HG03066 (cell line): ENCODE measurements around the gene TCEAL6.
A peak's percentile ranks its signal among the peaks of the same experiment; 100 is the strongest.
"Not testable (repeated sequence)": the region's sequence is repeated elsewhere in the genome, so short reads cannot be mapped to it uniquely, and the experiment has no call there.

Source experiments
- ATAC-seq: cut with Tn5 transposase; IDR thresholded peaks from one replicate; pipeline ENCODE4 v1.9.1; 2021; ENCODE audit warnings: low read depth; ENCODE audit not compliant: unreplicated experiment

Gene TCEAL6

DNA sequence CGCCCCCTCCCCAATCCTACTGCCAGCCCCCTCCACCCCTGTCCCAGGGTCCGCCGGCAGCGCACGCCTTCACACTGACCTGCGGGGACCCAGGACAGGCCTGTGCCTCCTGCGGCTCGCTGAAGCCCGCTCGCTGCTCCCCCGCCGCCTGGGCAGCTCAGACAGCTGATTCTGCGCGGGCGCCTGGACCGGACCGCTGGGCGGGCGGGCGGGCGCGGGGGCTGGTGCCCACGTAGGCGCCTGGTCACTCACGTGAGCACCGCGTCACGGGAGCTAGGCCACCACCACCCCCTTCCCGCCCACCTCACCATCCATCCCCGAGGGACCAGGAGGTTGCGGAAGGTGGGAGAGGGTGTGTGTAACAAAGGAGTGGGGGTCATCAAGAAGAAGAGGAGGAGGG is at the start of gene TCEAL6:
Gene TCEAL6, minus strand, starts transcription at position 208 of the 400 bp plus-strand sequence.
- ATAC-seq: not testable (repeated sequence)

DNA sequence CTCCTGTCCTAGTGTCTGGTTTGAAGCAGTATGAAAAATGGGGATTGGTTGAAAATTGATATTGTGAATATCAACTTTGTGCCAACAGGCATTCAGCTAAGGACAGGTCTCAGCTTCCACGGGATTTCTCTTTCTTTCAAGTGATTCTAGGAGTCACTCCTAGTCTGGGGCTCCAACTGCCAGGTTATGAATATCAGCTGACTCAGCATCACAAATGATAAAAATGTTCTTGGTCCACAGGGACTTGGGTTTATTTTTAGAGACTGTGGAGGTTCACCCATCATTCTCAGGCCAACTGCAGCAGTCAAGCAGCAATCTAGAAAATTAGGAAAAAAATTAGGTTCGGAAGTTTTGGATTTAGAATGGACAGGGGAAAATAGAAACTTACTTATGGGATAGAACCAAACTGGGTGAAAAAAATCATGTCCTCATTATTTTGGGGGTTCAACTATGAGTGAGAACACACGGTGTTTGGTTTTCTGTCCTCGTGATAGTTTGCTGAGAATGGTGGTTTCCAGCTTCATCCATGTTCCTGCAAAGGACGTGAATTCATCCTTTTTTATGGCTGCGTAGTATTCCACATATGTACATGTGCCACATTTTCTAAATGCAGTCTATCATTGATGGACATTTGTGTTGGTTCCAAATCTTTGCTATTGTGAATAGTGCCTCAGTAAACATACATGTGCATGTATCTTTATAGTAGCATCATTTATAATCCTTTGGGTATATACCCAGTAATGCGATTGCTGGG is 43.9 kb upstream of the TCEAL6 start:
- no peak for ATAC-seq

DNA sequence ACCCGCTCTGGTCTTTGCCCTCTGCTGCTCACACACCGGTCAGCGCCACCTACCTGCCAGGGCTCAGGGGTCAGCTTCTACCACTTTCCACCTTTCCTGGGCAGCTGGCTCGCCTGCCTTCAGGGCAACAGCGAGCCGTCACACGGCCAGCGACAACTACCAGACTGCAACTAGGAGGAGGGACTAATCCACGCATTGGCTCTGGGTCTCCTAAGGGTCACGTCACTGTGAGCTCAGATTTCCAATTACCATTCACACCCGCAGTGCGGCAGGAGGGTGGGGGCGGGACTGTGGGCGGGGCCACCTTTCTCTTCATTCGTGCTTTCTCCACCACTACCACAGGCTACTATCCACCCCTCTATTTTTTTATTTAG is 13.5 kb upstream of the TCEAL6 start, which contains the start of gene BEX5:
Gene BEX5, minus strand, starts transcription at position 172 of the 374 bp plus-strand sequence. CDS start 1,712 bp downstream, outside the sequence.
- peak; percentile 96 for ATAC-seq

DNA sequence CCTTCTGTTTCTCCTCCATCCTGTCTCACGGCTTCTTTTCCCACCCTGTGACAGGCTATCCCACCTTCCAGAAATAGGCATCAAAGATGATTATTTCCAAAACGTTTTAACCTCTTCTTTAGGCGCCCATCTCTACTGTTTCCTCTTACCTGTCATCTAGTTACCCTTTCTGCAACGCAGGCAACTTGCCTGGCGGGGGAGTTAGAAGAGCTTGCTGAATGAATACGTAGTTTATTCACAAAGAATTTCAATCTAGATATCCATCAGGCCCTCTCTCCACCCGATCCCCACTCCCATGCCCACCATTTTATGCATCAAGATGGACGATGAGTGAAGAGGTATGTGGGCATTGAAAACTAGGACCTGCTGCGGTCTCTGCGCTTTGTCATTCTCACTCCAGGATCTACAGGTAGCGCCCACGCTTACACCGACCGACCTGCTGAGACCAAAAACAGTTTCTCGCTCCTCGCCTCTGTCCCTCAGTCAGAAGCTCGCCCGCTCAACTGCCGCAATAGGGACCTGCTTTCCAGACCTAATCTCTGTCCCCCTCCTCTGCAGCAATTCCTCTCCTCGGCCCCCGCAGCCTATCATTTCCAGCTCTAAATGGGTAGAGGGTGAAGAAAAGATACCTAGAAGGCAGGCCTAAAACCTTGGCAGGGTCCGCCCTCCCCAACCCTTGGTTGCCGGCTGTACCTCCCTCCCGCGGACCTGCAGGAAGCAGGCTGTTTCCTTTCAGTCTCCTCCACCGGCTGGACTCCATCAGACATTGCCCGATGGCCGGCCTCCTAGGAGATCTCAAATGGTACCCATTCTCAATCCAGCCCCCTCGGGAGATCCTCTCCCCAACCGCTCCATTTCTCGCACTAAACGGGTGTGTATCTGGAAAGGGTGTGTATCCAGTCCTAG is 12.9 kb upstream of the TCEAL6 start:
- ATAC-seq: peak; percentile 33

DNA sequence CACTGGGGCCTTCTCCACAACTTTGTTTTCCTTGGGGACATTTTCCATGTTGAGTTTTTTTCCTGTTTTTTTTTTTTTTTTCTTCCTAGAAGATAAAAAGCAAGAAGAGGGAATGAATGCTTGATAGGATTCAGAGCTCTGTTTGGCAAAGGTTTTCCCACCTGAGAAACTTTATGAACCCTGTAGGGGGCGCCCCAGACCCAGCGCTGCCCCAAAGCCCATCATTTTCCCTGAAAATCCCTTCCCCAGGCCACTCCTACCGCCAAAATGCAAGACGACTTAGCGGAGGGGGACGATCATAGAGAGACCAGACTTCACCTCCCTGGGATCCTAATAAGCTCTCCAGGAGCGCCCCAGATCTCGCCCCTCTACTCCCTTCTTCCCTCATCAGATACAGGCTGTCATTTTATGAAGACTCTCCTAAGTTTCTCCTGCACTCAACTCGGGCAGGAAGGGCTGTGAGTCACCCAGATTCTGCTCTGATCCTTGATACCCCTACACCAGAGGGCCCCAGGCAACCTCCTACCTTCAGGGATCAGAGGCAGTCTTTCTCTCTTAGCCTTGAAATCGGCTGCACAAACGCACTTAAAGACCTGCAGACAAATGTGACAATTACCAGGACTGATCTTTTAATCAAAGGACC is 12.1 kb upstream of the TCEAL6 start:
- no peak for ATAC-seq

DNA sequence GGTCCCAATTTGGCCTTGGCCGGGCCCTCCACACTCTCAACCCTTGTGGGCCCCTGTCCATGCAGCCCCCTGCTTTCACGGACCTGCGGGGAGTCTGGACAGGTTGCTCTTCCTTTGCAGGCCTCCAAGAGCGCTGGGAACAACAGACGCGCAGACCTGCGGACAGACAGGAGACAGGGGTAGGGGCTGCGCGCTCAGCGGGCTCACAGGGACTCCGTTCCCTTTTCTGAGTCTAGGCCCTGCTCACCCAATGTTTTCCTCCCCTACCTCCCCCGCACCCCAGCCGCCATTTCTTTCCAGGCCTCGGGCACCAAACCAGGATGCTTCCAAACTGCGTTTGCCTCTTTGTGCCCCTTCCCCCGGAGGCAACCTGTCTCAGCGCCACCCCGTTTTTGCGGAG is 650 bp downstream of the TCEAL6 start:
- ATAC-seq: not testable (repeated sequence)

DNA sequence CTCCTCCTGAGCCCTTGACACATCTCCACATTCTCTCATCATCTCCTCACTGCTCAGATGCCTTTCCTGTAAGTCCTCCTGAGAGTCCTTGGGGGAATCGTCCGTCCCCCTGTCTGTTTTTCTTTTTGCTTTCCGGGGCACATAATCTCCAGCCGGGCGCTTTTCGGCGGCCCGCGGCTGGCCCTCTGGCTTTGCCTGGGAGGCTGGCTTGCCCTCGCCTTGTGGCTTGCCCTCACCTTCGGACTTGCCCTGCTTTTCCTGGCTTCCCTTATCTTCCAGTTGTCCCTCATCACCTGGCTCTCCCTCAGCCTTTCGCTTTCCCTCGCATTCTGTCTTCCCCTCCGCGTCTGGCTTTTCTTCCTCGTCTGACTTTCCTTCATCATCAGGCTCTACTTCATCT is 1.4 kb downstream of the TCEAL6 start:
- not testable (repeated sequence) for ATAC-seq

DNA sequence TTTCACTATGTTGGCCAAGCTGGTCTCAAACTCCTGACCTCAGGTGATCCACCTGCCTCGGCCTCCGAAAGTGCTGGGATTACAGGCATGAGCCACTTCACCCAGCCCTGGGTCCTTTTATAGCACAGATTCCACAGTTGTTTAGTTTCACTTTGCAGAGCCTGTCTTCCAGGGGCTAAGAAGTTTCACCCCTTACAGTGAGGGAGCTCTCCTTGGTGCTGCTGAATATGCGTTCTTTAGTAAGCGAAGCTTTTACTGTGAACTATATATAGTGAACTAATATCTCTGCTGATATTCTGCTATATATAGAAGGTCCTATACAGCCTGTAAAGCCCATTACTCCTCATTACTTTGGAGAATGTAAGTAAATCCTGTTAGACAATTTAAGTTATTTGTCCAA is 4.2 kb downstream of the TCEAL6 start:
- ATAC-seq: no peak

DNA sequence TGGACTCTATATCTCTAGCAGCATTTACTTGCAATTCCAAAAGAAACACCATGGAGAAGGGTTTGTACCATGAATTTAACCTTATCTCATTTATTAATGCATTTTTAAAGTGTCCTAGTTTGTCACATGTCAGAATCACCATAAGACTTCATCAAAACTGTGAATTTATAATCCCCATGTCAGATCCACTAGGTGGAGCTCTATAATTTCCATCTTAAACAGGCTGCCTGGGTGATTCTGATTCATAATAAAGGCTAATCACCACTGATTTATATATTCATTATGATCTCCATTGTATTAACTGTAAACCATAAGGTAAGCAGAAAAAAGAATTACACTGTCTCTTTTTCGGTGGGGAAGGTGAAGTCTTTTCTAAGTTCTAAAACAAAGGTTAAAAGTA is 12.8 kb downstream of the TCEAL6 start:
- ATAC-seq: no peak

DNA sequence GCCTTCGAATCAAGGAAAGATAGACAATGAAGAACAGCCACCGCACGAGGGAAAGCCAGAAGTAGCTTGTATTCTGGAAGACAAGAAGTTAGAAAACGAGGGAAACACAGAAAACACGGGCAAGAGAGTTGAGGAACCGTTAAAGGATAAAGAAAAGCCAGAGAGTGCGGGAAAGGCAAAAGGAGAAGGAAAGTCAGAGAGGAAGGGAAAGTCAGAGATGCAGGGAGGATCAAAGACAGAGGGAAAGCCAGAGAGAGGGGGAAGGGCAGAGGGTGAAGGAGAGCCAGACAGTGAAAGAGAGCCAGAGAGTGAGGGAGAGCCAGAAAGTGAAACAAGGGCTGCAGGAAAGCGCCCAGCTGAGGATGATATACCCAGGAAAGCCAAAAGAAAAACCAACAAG is 15.4 kb downstream of the TCEAL6 start:
- no peak for ATAC-seq

DNA sequence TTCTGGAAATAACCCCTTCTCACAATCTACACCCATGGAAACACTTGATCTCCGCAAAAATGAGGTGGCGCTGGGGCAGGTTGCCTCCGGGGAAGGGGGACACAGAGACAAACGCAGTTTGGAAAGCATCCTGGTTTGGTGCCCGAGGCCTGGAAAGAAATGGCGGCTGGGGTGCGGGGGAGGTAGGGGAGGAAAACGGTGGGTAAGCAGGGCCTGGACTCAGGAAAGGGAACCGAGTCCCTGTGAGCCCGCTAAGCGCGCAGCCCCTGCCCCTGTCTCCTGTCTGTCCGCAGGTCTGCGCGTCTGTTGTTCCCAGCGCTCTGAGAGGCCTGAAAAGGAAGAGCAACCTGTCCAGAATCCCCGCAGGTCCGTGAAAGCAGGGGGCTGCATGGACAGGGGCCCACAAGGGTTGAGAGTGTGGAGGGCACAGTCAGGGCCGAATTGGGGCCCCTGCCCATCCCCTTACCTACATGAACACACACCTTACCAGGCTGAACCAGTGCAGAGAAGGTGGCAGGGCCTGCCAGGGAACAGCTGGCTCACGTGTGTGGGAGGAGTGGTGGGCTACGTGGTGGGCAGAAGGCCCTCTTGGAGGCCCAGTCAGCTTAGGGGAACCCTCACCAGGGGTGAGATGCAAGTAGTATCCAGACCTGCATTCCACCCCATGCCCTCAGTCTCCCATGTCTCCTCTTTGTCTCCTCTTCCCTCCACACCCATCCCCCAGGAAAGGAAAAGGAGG is 16.0 kb downstream of the TCEAL6 start:
- ATAC-seq: not testable (repeated sequence)

DNA sequence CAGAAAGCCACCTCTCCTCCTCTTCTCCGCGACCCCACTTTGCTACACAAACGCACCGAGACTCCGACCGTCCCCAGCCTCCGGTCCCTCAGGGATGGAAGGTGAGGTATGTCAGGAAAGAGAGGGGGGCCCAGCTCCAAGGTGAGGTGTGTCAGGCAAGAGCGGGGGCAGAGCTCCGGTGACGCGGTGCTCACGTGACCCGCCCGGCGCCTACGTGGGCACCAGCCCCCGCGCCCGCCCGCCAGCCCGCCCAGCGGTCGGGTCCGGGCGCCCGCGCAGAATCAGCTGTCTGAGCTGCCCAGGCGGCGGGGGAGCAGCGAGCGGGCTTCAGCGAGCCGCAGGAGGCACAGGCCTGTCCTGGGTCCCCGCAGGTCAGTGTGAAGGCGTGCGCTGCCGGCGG is 16.8 kb downstream of the TCEAL6 start, which contains the start of gene TCEAL2:
Gene TCEAL2, plus strand, starts transcription at position 244 of the 400 bp plus-strand sequence. CDS start 1,152 bp downstream, outside the sequence.
- not testable (repeated sequence) for ATAC-seq

DNA sequence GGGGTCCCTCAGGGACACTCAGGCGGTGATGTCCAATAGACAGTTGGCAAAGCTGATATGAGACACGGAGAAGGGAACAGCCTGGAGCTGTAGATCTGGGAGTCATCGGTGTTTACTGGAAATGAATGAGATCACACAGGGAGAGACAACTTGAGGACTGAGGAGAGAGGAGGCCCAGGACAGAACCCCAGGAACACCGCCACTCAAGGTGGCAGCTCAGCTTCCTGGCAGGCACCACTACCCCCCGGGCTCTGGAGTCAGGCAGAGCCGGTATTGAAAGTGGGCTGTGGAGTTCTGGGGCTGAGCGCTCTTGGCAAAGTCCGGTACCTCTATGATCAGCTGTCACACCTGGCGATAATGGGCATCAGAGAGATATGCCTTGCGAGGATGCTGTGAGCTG is 17.3 kb downstream of the TCEAL6 start:
- not testable (repeated sequence) for ATAC-seq

DNA sequence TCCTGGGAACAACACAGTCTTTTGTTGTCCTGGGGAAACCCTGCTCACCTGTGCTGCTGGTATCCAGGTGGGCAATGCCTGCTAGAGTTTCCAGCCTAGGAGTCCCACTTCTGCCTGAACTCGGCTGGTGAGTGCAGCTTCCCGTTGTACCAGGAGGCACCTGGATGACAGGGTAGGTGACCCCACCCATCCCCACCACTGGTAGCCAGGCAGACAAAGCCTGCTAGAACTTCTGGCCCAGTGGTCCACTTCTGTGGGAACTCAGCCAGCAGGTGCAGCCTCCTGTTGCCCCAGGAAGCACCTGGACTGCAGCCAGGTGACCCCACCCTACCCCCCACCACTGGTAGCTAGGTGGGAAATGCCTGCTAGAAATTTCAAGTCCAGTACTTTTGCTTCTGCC is 26.5 kb downstream of the TCEAL6 start:
- ATAC-seq: no peak

DNA sequence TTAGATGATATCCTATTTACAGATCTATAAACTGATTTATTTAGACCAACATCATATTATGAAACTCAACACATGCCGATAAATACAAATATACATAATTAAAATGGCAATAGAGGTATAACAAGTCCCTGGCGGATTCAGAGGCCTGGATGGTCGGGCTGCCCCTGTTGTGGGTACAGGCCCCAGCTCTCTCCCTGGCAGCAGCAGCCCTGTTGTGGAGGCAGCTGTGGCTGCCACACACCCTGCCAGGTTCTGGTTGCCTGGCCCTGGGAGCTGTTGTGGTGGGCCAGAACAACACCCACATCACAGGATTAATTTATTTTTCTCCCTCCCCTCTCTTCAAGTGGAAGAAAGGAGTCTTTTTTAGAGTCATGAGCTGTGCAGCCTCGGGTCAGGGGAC is 28.9 kb downstream of the TCEAL6 start:
- ATAC-seq: no peak
